Chondrocyte (in vitro differentiated cells): ENCODE results near the gene FRMD4B. TPM values are rescaled to one million over a fixed set of nuclear protein-coding genes. Genes with fewer than 3 reads are reported as not detected.

Experiments
- DNase-seq: peaks from one replicate; pipeline ENCODE4 v3.0.0; 2021; ENCODE audit warnings: mixed read lengths, low spot score
- H3K27ac Mint-ChIP-seq: one replicate; pipeline ENCODE4 v1.8.0; 2021; ENCODE audit warnings: mild to moderate bottlenecking, moderate library complexity, mixed read lengths; ENCODE audit not compliant: unreplicated experiment
- H3K27me3 Mint-ChIP-seq: 2 replicates; pipeline ENCODE4 v1.8.0; 2021; ENCODE audit warnings: low read depth, mixed read lengths
- H3K36me3 Mint-ChIP-seq: 2 replicates; pipeline ENCODE4 v1.8.0; 2021; ENCODE audit warnings: low read depth, mixed read lengths
- H3K4me1 Mint-ChIP-seq: 2 replicates; pipeline ENCODE4 v1.8.0; 2021; ENCODE audit warnings: low read depth, mild to moderate bottlenecking, mixed read lengths
- H3K4me3 Mint-ChIP-seq: one replicate; pipeline ENCODE4 v1.8.0; 2021; ENCODE audit warnings: mild to moderate bottlenecking, moderate library complexity, mixed read lengths; ENCODE audit not compliant: unreplicated experiment
- H3K9me3 Mint-ChIP-seq: 2 replicates; pipeline ENCODE4 v1.8.0; 2021; ENCODE audit warnings: low read depth, mixed read lengths
- total RNA-seq: library from RNA; stranded (reverse); gene quantifications from 3 replicates; pipeline ENCODE4 v1.2.1, GENCODE V29; 2021
- TF ChIP-seq, protein P1 (sequence below): fragments of 200-600 bp; sonication (generic); IDR thresholded peaks from 2 replicates; pipeline ENCODE4 v1.5.0; 2021; ENCODE audit warnings: antibody characterized with exemption, mild to moderate bottlenecking, moderate library complexity

FRMD4B gene
- total RNA-seq, 1 donor from 2014 or later: 4.1 TPM

DNA sequence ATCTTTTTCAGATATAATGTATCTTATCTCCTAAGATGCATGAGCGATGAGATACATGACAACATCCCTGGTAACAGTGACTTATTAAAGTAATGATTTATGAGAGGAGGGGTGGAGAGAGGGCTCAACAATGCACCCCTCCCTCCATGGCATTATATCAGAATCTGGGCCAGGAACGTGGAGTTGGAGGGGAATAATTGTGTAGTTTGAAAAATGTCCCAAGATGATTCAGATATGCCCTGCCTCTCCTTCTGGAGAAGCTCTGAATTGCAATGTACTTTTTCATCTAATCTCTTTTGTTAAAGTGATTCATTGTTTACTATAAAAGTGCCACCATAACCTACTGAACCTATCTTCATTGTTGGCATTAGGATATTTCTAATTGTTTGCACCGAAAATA lies 86.5 kb downstream of the FRMD4B start:
- H3K4me1 Mint-ChIP-seq: peaks cover 7% of the 10 kb centered on the region
- no peaks in the 10 kb centered on the region for H3K27me3 Mint-ChIP-seq
- H3K4me3 Mint-ChIP-seq: no peak overlapping the region
- TF ChIP-seq, protein P1, sequence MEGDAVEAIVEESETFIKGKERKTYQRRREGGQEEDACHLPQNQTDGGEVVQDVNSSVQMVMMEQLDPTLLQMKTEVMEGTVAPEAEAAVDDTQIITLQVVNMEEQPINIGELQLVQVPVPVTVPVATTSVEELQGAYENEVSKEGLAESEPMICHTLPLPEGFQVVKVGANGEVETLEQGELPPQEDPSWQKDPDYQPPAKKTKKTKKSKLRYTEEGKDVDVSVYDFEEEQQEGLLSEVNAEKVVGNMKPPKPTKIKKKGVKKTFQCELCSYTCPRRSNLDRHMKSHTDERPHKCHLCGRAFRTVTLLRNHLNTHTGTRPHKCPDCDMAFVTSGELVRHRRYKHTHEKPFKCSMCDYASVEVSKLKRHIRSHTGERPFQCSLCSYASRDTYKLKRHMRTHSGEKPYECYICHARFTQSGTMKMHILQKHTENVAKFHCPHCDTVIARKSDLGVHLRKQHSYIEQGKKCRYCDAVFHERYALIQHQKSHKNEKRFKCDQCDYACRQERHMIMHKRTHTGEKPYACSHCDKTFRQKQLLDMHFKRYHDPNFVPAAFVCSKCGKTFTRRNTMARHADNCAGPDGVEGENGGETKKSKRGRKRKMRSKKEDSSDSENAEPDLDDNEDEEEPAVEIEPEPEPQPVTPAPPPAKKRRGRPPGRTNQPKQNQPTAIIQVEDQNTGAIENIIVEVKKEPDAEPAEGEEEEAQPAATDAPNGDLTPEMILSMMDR: peak; percentile 31
- no peak for DNase-seq
- no peaks in the 10 kb centered on the region for H3K9me3 Mint-ChIP-seq
- no peak overlapping the region for H3K27ac Mint-ChIP-seq
- H3K36me3 Mint-ChIP-seq: peaks cover 2% of the 10 kb centered on the region

DNA sequence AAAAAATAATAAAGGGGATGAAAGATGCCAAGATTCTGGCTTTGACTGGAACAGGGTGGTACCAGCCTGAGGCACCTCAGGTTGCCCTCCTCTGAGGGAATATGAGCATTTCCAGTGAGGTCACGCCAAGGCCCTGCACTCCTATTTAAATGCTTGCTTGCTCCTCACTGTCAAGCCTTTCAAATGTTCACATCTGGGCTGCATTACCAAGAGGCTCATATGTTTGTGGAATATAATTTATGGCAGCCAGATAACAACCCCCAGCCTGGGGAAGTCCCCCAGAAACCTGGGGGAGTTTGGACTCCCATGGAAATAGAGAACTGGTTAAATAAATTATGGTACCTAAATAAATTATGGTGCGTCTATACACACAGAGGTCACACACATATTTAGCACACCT lies 88.4 kb downstream of the FRMD4B start:
- H3K36me3 Mint-ChIP-seq: peaks cover 2% of the 10 kb centered on the region
- no peaks in the 10 kb centered on the region for H3K9me3 Mint-ChIP-seq
- TF ChIP-seq, protein P1: no peak
- no peak overlapping the region for H3K4me3 Mint-ChIP-seq
- H3K4me1 Mint-ChIP-seq: peaks cover 13% of the 10 kb centered on the region
- DNase-seq: no peak
- no peak overlapping the region for H3K27ac Mint-ChIP-seq
- H3K27me3 Mint-ChIP-seq: no peaks in the 10 kb centered on the region

DNA sequence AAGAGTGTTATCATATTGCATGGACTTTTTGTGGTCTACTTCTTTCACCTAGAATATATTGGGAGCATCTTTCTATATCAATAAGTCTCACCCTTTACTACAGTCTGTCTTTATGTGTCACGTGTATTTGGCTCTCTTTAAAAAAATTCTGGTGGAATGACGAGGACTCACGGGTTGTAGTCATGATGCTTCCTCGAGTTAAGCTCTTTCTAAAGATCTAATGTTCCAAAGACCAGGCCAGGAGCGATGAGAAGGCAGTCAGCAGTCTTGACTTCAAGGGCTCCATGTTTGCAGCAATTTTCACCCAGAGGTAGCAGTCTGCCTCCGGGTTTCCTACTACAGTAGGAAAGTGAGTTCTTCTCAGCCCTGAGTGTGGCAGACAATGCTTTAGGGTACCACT lies 88.9 kb downstream of the FRMD4B start:
- Mint-ChIP-seq H3K27me3 (no peaks in the 10 kb centered on the region), H3K27ac (no peak overlapping the region), H3K4me3 (no peak overlapping the region), H3K4me1 (peaks cover 13% of the 10 kb centered on the region), H3K36me3 (peaks cover 2% of the 10 kb centered on the region), H3K9me3 (no peaks in the 10 kb centered on the region)
- TF ChIP-seq, protein P1: no peak
- no peak for DNase-seq

DNA sequence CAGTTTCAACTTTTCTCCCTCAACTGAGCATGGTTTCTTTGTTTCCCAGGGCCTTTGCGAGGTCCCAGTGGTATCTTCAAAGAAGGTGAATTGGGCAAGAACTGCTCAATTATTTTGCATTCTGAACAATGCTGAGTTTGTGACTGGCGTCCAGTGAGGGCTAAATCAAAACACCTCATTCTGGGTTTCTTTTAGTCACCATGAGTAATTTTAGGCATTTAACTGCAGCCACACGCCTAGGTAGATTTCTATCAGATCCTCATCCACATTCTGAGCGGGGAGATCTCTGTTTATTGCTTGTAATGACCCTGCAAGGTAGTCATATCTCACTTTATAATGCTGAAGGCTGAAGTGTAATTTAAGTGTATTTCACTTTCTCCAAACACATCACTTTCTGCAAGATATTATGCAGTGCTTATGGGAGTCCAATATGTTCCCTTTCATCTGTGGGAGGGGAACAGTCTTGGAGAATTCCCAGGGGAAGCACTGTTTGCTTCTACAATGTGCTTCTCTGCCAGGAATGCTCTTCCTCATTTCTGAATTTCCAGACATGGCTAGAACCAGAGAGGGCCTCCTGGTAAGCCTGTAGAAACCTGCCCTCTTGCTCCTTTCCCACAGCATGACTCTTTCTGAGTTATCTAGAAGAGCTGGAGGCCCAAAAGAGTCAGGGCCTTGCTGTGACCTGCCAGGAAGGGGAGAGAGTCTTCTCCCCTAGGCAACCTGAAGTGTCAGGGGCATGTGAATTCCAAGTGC lies 91.7 kb downstream of the FRMD4B start:
- H3K36me3 Mint-ChIP-seq: peaks cover 2% of the 10 kb centered on the region
- TF ChIP-seq, protein P1: no peak
- H3K4me3 Mint-ChIP-seq: no peak overlapping the region
- peaks cover 13% of the 10 kb centered on the region for H3K4me1 Mint-ChIP-seq
- H3K9me3 Mint-ChIP-seq: no peaks in the 10 kb centered on the region
- peak overlapping the region; percentile 3 for H3K27ac Mint-ChIP-seq
- no peak for DNase-seq
- no peaks in the 10 kb centered on the region for H3K27me3 Mint-ChIP-seq

DNA sequence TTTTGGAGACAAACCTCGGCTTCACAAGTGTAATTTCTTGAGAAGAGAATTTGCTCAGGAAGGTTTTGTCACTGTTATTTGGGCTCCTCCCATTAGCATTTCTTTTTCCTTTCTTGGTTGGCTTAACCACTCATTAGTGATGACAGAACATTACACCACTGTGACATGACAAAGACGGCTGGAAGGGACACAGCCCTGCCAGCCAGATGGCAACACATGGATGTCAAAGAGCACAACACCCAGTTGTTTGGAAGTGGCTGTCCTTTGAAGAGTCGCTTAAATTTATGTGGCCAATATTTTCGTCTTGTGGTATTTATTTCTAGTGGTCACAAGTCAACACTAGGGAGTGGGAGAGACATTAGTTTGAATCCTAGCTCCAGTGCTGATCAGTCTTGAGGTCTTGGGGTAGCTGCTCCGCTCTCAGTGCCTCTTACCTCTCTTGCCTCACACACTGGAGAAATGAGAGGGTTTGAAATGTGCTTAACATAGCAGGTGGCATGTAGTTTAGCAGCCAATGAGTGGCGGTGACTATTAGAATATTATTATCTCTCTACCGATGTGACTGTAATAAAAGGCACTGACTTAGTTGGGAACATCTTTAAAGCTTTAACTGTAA lies 92.8 kb downstream of the FRMD4B start:
- Mint-ChIP-seq H3K9me3 (no peaks in the 10 kb centered on the region), H3K36me3 (no peaks in the 10 kb centered on the region), H3K27me3 (no peaks in the 10 kb centered on the region), H3K4me1 (peaks cover 21% of the 10 kb centered on the region), H3K4me3 (no peak overlapping the region), H3K27ac (no peak overlapping the region)
- DNase-seq: no peak
- TF ChIP-seq, protein P1: no peak
